NCI-H2081 (cell line): ENCODE measurements around the gene TAF1.
"Not testable (repeated sequence)": the region's sequence is repeated elsewhere in the genome, so short reads cannot be mapped to it uniquely, and the experiment has no call there.

Source experiments
- DNase-seq, 2 experiments: peaks; one replicate each; lab custom pipeline; 2025; lab: John Stamatoyannopoulos, UW

The TAF1 gene

DNA sequence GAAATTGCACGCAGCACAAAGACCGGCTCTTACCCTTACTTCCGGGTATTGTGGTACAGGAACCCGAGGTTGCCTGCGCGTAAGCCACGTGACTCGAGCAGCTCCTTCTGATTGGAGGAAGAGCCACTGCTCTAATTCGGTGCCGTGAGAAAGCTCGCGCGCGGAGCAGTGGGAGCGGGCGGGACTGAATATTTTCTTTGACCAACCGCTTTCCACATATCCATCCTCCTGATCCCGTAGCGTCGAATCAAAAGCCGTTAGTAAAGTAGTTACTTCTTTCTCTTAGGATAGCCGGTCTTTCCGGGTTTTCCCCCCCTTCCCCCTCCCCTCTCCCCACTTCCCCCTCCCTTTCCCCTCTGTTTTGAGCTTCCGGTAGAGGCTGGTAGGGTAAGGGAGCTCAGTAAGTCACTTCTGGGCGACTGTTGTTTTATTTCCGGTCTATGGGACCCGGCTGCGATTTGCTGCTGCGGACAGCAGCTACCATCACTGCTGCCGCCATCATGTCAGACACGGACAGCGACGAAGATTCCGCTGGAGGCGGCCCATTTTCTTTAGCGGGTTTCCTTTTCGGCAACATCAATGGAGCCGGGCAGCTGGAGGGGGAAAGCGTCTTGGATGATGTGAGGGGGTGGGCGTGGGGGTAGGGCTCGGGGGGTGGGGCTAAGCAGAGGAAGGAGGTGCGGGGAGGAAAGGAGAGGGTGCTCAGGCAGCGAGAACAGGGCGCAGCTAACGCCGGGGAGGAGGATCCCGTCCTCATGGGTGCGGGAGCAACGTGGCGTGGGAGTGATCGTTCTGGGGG, at the start of gene TAF1:
Gene TAF1 (plus strand): TSS at position 483 of the 799 bp plus-strand sequence. CDS start 18 bp downstream, at position 501.
- DNase-seq, result peak; percentile 95 to 98

GRCh38 chrX:71316959-71317358, 49.2 kb upstream of the TAF1 start:
- DNase-seq, result not testable (repeated sequence)

- DNase-seq, result no peak
These were observed 46.0 kb upstream of the TAF1 start for GRCh38 chrX:71320126-71320525.

DNA sequence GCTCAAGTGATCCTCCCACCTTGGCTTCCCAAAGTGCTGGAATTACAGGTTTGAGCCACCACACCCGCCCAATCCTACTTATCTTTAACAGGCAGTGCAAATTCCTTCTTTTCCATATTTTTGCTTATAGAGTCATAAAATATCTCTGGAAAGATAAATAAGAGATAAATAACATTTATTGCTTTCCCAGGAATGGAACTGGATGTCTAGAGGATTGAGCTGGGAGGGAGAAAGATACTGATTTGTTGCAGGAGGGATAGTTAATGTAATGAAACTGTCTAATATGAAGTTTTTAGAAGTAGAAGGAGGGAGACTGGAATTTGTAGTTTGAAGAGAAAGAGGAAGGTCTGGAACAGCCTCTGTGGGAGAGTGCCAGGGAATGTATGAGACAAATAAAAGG, 44.4 kb upstream of the TAF1 start:
- no peak for DNase-seq

DNA sequence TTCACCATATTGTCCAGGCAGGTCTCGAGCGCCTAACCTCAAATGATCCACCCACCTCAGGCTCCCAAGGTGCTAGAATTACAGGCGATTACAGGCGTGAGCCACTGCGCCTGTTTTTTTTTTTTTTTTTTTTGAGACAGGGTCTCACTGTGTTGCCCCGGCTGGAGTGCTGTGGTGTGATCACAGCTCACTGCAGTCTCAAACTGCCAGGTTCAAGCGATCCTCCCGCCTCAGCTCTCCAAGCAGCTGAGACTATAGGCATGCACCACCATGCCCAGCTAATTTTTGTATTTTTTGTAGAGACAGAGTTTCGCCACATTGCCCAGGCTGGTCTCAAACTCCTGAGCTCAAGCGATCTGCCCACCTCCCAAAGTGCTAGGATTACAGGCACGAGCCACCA, 41.7 kb upstream of the TAF1 start:
- not testable (repeated sequence) for DNase-seq

- no peak for DNase-seq
These were observed 39.8 kb upstream of the TAF1 start for GRCh38 chrX:71326394-71326793.

- DNase-seq, result not testable (repeated sequence)
These were observed 16.9 kb upstream of the TAF1 start for GRCh38 chrX:71349151-71349665.

DNA sequence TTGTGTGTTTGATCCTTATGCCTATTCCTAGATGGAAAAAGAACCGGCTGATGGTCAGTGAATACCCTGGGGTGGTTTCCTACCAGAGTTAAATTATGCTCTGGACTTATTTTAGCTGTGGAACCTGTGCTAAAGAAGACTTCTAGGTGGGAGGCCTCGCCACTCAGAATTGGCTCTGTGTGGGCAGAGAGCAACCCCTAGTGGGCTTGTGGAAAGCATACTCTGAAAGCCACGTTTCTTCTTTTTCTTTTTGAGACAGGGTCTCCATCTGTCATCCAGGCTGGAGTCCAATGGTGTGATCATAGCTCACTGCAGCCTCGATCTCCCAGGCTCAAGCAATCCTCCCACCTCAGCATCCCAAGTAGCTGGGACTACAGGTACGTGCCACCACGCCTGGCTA, 16.3 kb upstream of the TAF1 start:
- DNase-seq, result not testable (repeated sequence)

DNA sequence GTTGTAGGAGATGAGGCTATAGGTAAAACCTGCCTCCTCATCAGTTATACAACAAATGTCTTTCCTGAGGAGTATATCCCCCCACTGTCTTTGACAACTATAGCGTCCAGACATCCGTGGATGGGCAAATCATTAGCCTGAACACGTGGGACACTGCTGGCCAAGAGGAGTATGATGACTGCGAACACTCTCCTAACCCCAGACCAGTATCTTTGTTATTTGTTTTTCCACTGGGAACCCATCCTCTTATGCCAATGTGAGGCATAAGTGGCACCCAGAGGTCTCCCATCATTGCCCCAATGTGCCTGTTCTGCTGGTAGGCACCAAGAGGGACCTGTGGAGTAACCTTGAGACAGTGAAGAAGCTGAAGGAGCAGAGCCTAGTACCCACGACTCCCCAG, 13.7 kb upstream of the TAF1 start:
- DNase-seq, result not testable (repeated sequence)

GRCh38 chrX:71364221-71364620, 1.9 kb upstream of the TAF1 start:
- DNase-seq, result no peak

- no peak for DNase-seq
These were observed 742 bp upstream of the TAF1 start for GRCh38 chrX:71365356-71365874.

- DNase-seq, result peak in 1 of 2 experiments; percentile 26
These were observed 608 bp downstream of the TAF1 start for GRCh38 chrX:71366674-71367256.

DNA sequence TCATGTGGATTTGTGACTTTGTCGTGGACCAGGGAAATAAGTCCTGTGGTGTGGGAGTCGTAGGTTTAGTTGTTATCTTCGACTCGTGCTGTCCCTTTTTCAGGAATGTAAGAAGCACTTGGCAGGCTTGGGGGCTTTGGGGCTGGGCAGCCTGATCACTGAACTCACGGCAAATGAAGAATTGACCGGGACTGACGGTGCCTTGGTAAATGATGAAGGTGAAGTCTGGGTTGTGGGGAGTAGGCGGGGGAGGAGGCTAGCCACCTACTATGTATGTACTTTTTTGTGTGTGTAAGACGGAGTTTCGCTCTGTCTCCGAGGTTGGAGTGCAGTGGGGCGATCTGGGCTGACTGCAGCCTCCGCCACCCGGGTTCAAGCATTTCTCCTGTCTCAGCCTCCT, 1.2 kb downstream of the TAF1 start:
- no peak for DNase-seq

DNA sequence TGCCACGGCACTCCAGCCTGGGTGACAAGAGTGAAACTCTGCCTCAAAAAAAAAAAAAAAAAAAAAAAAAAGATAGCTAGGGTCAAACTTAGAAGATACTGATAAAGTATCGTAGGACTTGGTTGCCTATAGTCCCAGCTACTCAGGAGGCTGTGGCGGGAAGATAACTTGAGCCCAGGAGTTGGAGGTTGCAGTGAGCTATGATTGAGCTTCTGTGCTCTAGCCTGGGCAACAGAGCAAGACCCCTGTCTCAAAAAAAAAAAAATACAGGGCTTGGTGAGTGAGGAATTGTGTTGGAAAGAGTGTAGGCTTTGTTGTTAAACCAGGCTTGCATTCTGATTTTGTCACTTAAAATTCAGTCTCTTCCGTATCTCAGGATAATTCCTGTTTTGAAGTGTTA, 6.2 kb downstream of the TAF1 start:
- no peak for DNase-seq

- DNase-seq, result no peak
These were observed 12.6 kb downstream of the TAF1 start for GRCh38 chrX:71378732-71379131.

DNA sequence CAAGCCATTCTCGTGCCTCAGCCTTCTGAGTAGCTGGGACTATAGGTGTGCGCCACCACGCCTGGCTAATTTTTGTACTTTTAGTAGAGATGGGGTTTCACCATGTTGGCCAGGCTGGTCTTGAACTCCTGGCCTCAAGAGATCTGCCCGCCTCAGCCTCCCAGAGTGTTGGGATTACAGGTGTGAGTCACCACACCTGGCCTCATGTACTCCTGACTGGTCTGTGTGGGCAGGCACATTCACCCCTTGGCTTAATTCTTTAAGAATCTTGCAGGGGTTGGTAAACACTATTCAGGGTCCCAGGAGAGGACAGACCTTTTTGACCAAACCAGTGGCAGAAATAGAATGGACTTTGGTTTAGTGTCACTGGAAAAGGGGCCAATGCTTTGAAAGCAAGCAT, 25.6 kb downstream of the TAF1 start:
- not testable (repeated sequence) for DNase-seq

DNA sequence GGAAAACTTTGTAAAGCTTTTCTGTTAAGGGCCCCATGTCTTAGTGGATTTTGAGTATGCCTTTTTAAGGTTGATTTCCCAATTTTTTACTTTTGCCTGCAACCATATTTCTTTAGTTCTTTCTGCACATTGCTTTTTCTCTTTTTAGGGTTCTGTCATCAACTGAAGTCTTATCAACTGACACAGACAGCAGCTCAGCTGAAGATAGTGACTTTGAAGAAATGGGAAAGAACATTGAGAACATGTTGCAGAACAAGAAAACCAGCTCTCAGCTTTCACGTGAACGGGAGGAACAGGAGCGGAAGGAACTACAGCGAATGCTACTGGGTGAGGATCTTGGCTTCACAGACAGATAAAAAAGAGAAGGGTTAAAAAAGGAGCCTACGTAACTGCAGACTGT, 27.8 kb downstream of the TAF1 start:
- no peak for DNase-seq

GRCh38 chrX:71396576-71396975, 30.4 kb downstream of the TAF1 start:
- DNase-seq, result no peak

- no peak for DNase-seq
These were observed 34.6 kb downstream of the TAF1 start for GRCh38 chrX:71400710-71401109.

DNA sequence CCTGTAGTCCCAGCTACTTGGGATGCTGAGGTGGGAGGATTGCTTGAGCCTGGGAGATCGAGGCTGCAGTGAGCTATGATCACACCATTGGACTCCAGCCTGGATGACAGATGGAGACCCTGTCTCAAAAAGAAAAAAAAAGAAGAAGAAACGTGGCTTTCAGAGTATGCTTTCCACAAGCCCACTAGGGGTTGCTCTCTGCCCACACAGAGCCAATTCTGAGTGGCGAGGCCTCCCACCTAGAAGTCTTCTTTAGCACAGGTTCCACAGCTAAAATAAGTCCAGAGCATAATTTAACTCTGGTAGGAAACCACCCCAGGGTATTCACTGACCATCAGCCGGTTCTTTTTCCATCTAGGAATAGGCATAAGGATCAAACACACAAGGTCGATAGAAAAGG, 50.1 kb downstream of the TAF1 start:
- not testable (repeated sequence) for DNase-seq

DNA sequence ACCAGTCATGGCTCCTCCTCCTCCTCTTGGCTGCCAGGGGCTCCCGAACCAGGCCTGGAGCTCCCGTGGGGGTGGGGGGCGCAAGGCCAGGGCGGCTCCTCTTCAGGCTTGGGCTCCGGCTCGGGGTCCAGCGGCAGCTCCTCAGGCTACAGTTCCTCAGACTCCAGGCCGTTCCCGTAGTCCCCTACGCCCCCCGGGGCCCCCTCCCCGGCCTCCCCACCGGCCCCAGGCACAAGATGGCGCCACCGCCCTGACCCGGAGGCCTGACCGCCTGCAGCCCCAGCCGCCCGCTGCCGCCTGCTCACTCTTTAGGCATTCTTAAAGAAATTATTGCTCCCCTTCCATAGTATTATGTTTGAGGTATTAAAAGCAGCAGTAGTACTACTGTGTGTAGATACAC, 54.5 kb downstream of the TAF1 start:
- no peak for DNase-seq

DNA sequence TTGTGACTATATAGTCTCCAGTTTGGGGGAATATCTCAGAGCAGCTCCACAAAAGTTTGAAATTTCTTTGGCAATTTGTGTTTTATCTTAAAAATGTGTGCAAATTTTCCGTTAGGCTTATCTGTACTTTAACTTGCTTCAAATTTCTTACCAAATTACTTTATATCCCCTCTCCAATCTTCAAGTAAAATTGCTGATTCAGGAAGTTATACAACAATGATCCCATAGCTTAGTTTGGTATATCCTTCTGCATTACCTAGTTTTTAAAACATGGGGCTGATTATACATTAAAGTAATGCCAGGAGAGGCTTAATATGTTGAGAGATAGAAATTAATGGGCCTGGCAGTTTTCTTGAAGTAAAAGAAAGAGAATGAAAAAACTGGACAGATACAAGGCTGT, 66.6 kb downstream of the TAF1 start:
- no peak for DNase-seq

- no peak for DNase-seq
These were observed 72.6 kb downstream of the TAF1 start for GRCh38 chrX:71438750-71439149.
